AG08396 (cell line): Measurements from ENCODE around the gene PGBD5.

Experiments used
- DNase-seq: peaks from one replicate; pipeline ENCODE4 v3.0.0; 2012; ENCODE audit warnings: low spot score, mixed read lengths

Gene PGBD5

DNA sequence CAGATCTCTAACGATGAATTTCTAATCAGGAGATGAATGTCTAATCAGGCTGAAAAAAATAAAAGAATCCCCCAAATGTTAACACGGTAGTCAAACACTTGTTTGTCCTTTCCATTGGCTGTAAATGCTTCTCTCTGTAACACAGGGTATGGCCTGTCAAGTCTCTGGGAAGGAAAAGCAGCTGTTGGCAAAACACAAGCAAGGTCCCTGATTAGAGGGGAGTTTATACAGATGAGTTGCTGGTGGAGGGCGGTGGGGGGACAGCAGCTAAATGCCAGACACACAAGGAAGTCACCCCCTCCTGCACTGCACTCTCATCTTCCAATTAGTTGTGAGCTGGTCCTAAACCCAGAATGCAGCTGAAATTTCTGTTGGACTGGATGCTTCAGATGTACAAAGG is 51.0 kb downstream of the PGBD5 start:
- no peak for DNase-seq

DNA sequence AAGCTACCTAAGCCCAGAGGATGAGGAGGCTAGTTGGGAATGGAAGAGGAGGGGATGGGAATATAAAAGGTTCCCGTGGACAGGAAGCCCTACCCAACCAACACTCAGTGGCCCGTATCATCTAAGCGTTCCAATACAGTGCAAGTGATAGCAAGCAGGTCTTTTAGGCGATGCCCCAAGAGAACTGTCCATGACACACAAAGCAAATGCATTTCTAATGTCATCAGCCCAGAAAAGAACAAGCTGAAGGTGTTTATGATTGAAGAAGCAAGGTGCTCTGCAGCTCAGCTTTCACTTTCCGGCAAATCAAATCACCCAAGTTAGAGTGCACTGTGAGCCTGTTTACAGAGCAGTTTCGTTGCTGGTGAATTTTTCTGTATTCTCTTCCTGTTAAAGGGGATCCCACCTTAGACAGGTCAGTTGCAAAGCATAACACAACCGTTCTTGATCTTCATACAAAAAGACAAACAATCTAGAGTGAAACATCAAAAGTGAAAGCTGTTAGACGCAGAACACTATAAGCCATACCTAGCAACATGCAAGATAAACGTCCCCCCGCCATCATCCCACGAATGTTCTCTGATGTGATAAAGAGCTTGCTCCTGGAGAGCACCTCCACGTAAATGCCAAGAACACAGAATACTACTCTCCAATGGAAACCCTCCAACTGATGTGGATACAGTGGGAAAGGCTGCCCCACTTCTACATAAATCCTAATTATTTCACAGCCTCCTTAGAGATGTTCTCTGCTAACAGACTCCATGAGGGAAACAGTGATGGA is 54.0 kb downstream of the PGBD5 start:
- DNase-seq = no peak

DNA sequence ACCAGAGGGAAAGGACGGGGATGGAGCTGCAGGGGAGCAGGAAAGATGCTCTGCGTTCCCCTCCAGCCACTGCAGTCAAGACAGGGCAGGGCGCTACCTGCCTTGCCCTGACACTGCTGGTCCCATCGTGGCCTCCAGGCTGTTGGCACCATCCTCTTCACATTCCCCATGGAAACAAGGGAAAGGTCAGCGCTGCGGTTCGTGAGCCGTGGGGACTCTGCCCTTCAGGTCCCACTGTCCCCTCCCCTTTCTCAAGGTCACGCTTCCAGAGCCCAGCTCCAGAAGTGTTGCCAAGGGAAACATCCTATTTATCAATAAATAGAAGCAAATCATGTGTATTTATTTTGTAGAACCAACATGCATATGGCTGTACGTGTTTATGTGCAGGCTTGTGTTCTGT is 56.0 kb downstream of the PGBD5 start:
- DNase-seq = no peak

DNA sequence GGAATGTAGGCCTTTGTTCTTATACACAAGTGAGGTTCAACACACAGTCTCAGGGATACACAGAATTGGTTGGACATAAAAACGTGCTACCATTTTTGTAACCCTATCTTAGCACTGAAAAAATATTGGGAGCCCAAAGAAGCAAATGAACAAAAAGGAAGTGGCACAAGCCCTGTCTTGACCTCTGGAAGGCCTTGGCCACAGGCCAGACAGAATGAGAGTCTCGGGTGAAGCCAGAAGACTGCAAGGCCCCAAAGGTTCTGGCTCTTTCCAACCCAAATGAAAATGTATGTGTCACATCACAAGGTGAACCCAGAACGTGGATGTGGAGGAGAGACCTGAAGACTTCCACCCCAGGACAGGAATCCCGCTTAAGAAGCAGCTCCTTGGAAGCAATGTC is 57.3 kb downstream of the PGBD5 start:
- no peak for DNase-seq

DNA sequence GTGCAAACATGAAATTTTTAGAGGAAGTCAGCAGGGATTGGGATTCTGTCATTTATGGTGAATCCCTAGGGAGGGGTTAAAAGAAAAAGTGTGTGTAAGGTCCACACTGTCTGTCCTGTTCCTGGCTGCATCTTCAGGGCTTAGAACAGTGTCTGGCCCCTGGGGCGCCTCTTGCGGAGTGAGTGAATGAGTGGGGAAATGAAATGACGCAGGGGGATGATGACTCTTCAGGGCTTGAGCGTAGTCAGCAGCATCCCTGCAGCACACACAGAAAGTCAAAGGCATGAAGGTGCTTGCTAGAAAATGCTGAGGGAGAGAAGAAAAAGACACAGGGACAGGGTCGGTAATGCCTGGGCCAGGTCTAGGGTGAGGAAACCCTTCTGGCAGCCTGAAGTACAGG is 57.8 kb downstream of the PGBD5 start:
- DNase-seq = no peak

DNA sequence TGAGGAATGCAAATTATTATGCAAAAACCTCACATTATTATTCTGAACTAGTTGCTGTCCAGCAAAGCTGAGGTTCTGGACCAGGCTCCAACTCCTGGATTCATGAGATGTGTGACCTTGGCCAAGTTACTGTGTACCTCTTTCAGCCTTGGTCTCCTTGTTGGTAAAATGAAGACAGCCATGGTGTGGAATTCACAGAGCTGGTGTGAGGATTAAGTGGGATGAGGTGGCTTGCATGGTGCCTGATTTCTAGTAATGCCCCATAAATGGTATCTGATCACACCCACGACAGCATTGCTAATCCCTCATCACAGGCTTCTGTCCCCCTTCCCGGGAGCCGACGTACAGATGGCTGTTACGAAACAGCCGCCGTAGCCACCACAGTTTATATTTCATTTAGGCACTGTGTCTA is 59.6 kb downstream of the PGBD5 start:
- DNase-seq = no peak

DNA sequence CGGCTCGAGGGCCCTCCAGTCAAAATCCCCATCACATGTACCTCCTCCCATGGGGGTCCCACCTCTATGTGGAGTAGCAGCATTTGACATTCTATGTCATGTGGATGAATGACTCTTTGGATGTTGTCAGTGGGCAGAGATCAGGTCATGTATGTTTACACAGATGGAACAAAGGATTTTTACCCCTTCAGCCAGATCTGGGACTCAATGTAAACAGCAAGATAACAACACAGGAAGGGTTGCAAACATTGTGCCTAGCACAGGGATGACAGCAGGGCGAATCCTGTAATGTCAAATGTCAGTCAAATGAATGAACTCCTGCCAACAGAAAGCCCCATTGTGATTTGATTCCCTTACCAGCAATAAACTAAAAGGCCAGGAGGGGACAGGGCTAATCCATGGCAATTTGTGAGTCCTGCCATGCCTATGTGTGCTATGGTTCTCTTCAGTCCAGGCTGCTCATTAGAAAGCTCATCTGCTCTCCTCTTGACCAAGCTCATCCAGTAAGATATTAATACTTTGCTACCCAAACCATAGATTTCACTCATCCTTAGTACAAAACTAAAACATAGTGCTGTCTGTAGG is 60.3 kb downstream of the PGBD5 start:
- no peak for DNase-seq

DNA sequence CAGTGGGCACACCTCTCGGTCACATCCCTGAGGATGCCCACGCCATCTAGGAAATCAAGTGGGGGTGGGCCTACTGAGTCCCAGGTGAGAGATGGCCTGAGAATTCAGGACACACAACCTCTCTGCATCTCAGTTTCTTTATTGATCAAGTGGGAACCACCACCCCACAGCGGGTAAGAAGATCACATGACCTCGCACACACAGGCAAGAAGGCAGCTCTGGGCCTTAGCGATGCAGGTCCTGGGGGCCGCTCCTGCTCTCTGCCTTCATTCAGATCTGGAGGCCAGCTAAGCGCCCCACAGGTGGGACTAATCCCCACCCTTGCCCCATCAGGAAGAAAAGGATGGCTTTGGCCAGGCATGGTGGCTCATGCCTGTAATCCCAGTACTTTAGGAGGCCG is 63.2 kb downstream of the PGBD5 start:
- DNase-seq = no peak

DNA sequence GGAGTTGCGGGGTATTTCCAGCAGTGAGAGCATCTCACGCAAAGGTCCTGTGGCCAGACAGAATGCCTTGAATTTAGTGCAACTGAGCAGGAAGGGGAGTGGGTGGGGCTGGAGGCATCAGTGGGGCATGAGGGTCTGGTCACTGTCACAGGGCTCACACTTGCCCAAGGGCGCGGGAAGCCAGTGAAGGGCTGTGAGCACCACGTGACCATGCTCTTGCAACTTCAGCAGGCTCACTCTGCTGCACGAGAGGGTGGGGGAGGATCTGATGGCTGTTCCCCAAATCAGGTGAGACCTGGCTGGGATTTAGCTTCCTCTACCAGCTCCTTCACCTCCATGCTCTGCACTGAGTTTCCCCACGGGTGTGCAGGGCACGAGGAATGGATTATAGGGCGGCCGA is 64.2 kb downstream of the PGBD5 start:
- no peak for DNase-seq

DNA sequence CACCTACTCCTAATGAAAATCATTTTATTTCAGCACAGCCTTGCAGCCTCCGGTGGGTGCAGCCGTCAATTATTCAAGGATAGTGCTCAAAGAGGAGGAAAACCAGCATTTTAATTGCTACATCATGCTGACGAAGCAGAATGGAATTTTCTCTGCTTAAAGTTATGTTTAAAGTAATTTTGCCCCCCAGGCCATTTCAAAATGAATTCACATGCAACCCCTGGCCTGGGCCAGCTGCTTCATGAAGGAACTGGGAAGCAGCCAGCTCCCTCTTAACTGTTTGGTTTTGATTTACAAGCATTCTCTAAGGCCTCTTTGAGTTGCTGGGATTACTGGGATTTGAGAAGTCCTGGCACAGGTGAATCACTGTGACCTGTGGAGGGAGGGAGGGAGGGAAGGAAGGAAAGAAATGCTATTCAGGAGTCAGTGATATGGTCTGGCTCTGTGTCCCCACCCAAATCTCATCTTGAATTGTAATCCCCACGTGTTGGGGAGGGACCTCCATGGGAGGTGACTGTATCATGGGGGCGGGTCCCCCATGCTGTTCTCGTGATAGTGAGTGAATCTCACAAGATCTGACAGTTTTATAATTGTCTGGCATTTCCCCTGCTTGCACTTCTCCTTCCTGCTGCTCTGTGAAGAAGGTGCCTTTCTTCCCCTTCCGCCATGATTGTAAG is 66.0 kb downstream of the PGBD5 start:
- DNase-seq = no peak

DNA sequence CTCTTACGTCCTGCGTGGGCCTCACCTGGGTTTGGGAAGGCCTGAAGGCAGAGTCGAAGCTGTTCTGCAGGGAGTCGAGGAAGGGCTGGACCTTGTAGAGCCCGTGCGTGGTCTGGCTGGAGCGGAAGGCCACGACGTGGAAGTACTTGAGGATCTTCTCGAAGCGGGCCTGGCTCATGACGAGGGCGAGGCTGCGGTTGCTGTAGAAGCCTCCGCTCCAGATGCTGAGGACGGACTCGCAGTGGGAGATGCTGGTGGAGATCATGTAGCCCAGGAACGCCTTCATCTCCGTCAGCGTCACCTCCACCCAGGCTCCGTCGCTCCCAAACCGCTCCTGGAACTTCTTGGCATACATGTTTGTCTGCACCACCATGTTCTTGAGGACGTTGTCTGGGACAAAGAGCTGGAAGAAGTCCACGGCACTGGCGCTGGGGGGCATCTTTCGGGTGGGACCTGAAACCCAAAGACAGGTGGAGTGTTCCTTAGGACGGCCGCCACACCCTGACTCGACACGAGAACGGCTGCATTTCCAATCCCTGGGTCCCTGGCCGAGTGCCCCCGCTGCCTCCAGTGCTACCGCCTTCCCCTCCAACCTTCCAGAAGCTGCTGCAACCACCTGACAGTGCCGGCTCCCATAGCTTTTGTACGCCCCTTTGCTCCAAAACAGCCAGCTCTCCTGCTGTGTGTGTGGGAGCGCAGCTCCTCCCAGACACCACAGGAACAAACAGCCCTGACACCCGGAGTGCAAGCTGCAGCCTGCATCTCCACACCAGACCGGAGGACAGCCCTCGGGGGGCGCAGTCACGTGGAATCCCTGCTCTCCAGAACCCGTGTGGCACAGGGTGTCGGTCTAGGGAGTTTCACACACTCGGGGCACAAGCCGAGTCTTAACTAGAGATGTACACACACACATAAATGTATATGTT is 69.0 kb downstream of the PGBD5 start:
- DNase-seq = no peak

DNA sequence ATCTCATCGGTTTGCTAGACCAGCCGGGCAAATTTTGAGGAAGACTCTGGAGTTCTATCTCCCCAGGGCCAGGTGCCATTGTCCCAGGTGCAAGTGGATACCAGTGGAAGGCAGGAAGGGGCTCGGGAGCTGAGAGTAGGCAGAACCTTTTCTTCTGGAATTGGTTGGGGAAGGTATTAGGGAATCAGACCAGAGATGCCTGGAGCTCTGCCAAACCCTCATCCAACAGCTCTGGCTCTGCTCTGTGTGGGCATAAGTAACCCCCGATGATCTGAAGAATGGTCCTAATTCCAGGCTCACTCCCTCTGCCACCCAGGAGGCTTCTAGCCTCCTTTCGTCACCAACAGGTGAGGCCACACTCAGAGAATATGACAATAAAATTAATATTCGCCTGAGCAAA is 69.9 kb downstream of the PGBD5 start:
- no peak for DNase-seq

DNA sequence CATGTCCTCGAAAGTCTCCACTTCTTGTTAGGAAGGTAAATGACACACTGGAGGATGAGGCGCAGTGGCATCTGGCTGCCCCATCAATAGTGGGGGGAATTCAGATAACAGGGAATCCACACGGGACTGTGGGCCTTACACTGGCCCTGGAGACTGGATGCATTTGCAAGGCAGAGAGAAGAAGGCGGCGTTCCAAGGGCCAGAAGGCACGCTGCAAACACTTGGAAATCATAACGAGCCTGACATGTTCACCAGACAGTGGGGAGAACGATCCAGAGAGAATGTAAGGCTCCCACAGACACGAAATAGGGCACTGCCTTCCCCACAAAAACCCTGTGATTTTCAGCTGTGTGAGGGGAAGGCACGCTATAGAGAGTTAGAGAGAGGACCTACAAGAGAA is 70.5 kb downstream of the PGBD5 start:
- no peak for DNase-seq

DNA sequence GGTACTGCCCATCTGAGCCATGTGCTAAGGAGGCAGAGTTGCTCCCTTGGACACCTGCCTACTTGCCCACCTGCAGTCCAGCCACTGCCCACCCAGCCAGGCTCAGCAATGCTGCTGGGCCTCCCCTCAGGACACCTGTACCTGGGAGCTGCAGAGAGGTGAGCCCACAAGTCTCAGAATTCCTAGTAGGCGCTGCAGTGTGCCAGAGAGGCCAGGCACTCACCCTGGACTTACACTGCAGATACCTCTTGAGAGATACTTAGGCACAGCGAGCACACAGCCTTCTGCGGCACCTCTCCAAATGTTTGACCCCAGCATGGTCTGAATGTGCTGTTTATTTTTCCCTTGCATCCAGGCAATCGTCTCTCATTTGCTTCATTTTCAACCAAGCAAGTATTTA is 71.0 kb downstream of the PGBD5 start:
- DNase-seq = no peak

DNA sequence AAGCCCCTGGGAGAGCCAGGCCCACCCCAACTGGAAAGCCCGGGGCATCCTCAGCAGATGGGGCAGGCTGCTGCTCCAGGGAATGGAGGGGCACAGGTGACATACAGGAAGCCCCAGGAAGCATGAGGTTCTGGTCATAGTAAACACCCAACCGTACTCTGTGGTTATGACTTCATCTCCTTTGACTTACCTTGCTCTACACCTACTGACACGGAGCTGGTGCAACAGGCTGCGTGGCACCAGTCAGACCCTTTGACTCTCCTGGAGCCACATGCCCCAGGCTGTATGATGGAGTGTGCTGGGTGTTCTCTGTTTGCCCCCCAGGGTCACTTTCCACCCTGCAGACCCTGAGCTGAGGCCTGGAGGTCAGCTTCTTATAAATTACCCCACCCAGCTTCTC is 72.1 kb downstream of the PGBD5 start:
- DNase-seq = no peak

DNA sequence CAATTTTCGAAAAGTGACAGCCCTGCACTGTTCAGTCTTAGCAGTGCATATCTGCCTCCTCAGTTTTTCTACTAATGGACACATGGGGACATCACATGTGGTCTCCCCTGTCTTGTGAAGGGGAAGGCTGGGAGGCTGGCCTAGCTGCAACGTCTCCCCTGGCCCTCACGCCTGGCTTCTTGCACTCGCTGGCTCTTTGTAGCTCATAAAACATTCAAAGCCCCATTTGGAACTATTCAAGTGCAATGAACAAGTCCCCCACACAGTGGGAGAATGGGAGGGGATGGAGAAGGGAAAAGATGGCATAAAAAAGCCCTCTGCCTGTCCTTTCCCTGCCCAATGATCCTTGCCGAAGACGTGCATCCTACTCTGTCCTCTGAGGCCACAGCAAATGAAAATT is 73.6 kb downstream of the PGBD5 start:
- no peak for DNase-seq

DNA sequence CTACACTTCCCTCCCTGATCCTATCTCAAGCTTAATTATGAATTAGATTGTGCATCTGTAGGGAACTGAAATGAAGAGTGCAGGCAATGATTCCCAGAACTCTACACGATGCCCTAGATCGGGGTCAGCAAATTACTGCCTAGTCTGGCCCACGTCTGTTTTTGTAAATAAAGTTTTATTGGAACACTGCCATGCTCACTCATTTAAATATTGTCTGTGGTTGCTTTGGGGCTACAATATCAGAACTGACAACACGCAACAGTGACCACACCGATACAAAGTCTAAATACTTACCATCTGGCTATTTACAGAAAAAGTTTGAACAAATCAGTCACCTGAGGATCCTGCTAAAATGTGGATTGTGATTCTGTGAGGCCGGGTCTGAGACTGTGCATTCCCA is 74.1 kb downstream of the PGBD5 start:
- no peak for DNase-seq

DNA sequence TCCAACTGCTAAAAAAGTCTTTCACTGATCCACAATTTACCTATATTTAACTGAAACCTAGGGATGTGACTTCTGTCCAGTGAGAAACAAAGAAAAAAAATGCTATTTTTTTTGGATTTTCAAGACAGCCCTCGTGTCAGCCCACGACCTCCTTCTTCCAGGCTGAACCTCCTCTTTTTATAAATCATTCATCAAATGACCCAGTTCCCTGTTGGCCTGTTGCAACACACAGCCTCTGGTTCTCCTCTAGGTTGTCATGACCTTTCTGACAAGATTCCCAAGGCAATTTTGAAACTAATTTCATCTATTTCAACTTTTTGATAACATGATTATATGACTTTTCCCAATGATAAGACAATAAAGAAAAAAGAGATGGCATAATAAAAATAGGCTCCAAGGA is 74.6 kb downstream of the PGBD5 start:
- no peak for DNase-seq

DNA sequence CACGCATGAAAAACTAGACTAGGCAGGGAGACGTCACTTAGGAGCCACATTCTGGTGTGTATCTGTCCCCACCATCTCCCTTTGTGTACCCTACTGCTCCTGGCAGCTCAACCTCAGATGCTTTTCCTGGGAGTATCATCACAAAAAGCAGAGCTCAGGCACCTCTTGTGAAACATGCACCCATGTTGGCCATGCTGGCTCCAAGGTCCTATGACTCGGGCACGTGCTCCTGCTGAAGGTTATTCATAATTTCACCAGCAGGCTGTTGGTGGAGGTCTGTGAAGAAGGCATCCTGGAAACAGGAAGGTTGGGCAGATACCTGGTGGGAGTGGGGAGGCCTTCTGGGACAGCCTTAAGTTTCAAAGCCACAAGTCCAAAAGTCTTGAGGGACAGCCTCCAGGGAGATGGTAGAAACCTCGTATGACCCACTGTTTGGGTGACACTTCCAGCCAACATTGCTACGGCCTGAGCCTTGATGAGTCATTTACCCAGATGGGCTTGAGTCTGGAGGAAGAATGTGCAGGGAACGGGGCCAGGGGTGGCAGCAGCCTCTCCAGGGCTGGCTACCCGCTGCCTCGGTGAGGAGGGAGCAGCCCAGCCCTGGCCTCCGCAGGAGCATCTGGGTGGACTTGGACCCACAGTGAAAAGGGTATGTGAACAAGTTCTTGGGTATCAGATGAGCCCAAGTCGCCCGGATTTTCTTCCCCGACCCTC is 75.8 kb downstream of the PGBD5 start:
- DNase-seq = peak; percentile 19

DNA sequence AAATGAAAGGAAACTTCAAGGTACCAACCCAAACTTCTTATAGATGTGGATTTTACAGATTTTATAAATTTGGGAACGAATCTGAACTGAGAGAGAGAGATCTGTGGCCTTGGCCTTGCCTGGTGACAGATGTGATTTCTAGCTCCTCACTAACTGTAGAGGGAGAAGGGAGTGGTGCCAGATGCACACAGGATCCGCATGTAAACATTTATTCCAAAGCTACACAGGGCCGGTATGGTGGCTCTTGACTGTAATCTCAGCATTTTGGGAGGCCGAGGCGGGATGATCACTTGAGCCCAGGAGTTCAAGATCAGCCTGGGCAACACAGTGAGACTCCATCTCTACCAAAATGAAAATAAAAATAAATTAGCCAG is 77.1 kb downstream of the PGBD5 start:
- DNase-seq = no peak

DNA sequence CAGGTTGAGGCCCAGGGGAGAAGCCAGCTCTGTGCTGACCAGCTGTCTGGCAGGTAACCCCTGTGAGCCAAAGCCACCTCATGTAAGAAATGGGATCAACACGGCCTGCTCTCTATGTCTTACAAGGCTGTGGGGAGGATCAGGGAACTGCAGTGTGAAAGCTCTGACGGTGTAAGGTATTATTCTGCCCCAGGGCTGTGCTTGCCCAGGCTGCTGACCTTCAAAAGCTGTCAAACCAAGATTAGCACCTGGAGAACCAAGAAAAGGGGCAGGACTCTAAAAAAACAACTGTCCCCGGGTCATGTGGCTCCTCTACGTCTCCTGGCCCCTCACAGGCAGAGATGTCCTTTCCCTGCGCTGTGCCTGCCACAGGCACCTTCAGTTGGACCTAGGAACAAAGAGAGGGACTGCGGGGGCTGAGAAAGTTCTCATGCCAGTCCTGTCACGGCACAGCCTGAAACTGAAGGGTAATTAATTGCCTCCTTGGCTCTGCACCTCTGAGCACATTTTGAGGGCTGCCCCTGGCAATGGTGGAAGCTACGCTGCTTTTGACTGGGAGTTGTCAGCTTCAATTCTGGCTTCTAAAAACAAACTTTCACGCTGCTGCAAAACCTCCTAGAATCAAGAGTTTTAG is 77.6 kb downstream of the PGBD5 start:
- no peak for DNase-seq
